ENCODE measurements around the gene MAP3K20. TPM values are rescaled to one million over a fixed set of nuclear protein-coding genes. Genes with fewer than 3 reads are reported as not detected.

Gene MAP3K20
- total RNA-seq, 1 experiment from 2014 or later = 40.0 TPM

DNA sequence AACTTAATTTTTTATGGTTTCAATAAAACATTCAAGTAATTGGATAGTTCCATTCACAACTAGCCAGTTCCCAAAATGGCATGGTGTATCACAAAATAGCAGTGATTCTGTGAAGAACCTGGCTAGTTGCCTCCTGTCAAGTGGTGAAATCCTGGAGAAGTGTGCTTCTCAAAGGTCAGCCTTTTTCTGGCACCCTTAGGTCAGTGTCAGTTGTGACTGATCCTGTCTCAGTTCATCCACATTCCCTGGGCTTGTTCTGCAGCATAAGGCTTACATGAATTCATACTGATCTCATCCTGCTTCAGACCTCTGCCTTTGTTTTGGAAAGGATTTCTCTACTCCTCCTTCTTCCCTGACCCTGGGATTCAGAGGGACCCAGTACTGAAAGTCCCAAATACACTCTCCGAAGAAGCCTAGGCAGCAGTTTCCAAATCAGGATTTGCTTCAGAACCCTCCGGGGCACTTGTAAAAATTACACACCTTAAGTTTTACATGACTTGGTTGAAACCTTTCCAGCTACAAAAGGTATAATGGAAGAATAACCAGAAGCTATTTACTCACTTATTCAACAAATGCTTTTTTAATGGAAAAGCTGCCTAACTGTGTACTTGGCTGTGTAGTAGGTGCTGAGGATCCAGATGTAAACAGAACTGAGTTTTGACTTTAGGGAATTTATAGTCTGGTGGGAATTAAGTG is 11.0 kb downstream of the MAP3K20 start:
- H3K4me3 ChIP-seq (ENCODE audit: low read depth, low read length, poor library complexity, severe bottlenecking) = no peak overlapping the region
- intact Hi-C loops (cut with micrococcal nuclease; ENCODE audit: unreplicated experiment) = no loop called here
- TF ChIP-seq, protein P1, sequence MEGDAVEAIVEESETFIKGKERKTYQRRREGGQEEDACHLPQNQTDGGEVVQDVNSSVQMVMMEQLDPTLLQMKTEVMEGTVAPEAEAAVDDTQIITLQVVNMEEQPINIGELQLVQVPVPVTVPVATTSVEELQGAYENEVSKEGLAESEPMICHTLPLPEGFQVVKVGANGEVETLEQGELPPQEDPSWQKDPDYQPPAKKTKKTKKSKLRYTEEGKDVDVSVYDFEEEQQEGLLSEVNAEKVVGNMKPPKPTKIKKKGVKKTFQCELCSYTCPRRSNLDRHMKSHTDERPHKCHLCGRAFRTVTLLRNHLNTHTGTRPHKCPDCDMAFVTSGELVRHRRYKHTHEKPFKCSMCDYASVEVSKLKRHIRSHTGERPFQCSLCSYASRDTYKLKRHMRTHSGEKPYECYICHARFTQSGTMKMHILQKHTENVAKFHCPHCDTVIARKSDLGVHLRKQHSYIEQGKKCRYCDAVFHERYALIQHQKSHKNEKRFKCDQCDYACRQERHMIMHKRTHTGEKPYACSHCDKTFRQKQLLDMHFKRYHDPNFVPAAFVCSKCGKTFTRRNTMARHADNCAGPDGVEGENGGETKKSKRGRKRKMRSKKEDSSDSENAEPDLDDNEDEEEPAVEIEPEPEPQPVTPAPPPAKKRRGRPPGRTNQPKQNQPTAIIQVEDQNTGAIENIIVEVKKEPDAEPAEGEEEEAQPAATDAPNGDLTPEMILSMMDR (conservative IDR thresholded peaks at IDR 0.05; ENCODE audit: low read depth, low read length) = no peak
- no peak for TF ChIP-seq EZH2 (IDR thresholded peaks at IDR 0.05; ENCODE audit: borderline replicate concordance, low read depth, low read length, poor library complexity, severe bottlenecking)
- DNase-seq (ENCODE audit: low spot score) = no peak
- ChIA-PET POLR2A (ENCODE audit: low non-redundant PET) (no interaction called here), CTCF (no interaction called here)
- BruUV-seq (replicated peaks) = no TSS peak
- H3K27me3 ChIP-seq (replicated peaks; ENCODE audit: insufficient read depth, low read depth, low read length, poor library complexity) = no peaks in the 10 kb centered on the region
- H3K9me3 ChIP-seq (ENCODE audit: low read depth, low read length, poor library complexity, severe bottlenecking) = no peaks in the 10 kb centered on the region
- H3K27ac ChIP-seq (ENCODE audit: low read depth, low read length, poor library complexity, severe bottlenecking) = no peak overlapping the region
- peaks cover 18% of the 10 kb centered on the region for H3K4me1 ChIP-seq (ENCODE audit: insufficient read depth, low read length, poor library complexity, severe bottlenecking)
- H3K36me3 ChIP-seq (ENCODE audit: insufficient read depth, low read length, poor library complexity, severe bottlenecking) = no peaks in the 10 kb centered on the region

DNA sequence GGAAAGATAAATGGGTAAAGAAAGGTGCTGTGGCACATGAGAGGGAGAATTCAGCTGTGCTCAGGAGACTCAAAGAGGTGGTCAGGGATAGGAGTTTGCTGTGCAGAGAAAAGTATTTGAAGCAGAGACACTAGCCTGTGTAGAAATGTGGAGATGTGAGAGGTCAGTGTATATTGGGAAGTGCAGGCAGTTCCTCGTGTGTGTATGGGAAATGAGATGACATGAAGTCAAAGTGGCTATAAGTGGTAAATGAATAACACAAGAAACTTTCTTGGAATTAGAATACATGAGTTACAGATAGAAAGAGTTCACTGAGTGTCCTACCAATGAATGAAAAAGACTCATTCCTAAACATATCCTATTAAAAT is 11.6 kb downstream of the MAP3K20 start:
- intact Hi-C loops (cut with micrococcal nuclease; ENCODE audit: unreplicated experiment) = no loop called here
- Histone ChIP-seq H3K27me3 (replicated peaks; ENCODE audit: insufficient read depth, low read depth, low read length, poor library complexity) (no peaks in the 10 kb centered on the region), H3K4me1 (ENCODE audit: insufficient read depth, low read length, poor library complexity, severe bottlenecking) (peaks cover 18% of the 10 kb centered on the region), H3K9me3 (ENCODE audit: low read depth, low read length, poor library complexity, severe bottlenecking) (no peaks in the 10 kb centered on the region), H3K36me3 (ENCODE audit: insufficient read depth, low read length, poor library complexity, severe bottlenecking) (no peaks in the 10 kb centered on the region), H3K27ac (ENCODE audit: low read depth, low read length, poor library complexity, severe bottlenecking) (no peak overlapping the region), H3K4me3 (ENCODE audit: low read depth, low read length, poor library complexity, severe bottlenecking) (no peak overlapping the region)
- no peak for DNase-seq (ENCODE audit: low spot score)
- ChIA-PET CTCF (no interaction called here), POLR2A (ENCODE audit: low non-redundant PET) (no interaction called here)
- BruUV-seq (replicated peaks) = no TSS peak
- TF ChIP-seq EZH2 (IDR thresholded peaks at IDR 0.05; ENCODE audit: borderline replicate concordance, low read depth, low read length, poor library complexity, severe bottlenecking) = no peak
- TF ChIP-seq, protein P1 (conservative IDR thresholded peaks at IDR 0.05; ENCODE audit: low read depth, low read length) = no peak

DNA sequence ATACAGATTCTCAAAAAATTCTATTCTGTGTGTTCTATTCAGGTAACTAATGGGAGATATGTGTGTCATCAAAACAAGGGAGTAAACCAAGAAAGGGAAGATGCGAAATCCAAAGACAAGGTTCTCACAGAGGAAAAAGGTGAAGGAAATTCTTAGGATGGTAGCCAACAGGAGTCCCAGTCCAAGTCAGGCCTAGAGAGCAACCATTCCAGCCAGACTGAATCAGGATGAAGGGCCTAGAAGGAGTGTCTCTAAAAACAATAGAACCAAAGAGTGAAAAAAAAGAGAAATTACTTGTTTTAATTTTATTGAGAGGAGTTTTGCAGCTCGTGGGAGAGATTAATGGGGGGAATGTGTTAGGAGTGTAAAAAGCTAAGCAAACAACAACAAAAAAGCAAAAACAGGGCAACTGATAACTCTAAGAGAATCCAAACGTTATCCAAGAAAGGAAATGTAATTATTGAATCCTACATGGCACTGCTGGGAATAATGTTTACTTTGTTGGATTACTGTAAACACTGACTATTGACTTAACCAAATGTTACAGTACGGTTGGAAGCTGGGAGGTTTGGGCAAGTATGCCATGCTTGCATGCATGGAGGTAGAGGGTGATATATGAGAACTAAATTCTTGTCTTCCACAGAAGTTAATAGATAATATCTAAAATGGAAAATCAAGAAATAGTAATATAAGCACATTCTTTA is 12.3 kb downstream of the MAP3K20 start:
- intact Hi-C loops (cut with micrococcal nuclease; ENCODE audit: unreplicated experiment) = no loop called here
- POLR2A ChIA-PET (ENCODE audit: low non-redundant PET) = no interaction called here

More for the DNA sequence above, 12.3 kb downstream of the MAP3K20 start:
- peaks cover 18% of the 10 kb centered on the region for H3K4me1 ChIP-seq (ENCODE audit: insufficient read depth, low read length, poor library complexity, severe bottlenecking)
- no peaks in the 10 kb centered on the region for H3K27me3 ChIP-seq (replicated peaks; ENCODE audit: insufficient read depth, low read depth, low read length, poor library complexity)
- H3K27ac ChIP-seq (ENCODE audit: low read depth, low read length, poor library complexity, severe bottlenecking) = no peak overlapping the region
- DNase-seq (ENCODE audit: low spot score) = no peak
- H3K36me3 ChIP-seq (ENCODE audit: insufficient read depth, low read length, poor library complexity, severe bottlenecking) = peaks cover 1% of the 10 kb centered on the region
- no peaks in the 10 kb centered on the region for H3K9me3 ChIP-seq (ENCODE audit: low read depth, low read length, poor library complexity, severe bottlenecking)
- TF ChIP-seq EZH2 (IDR thresholded peaks at IDR 0.05; ENCODE audit: borderline replicate concordance, low read depth, low read length, poor library complexity, severe bottlenecking) = no peak
- TF ChIP-seq, protein P1 (conservative IDR thresholded peaks at IDR 0.05; ENCODE audit: low read depth, low read length) = no peak
- BruUV-seq (replicated peaks) = no TSS peak
- no peak overlapping the region for H3K4me3 ChIP-seq (ENCODE audit: low read depth, low read length, poor library complexity, severe bottlenecking)
- CTCF ChIA-PET = no interaction called here

Data from A673 (cell line).